HepG2 (cell line): ENCODE data around the gene ADAR. TPM values are rescaled to one million over a fixed set of nuclear protein-coding genes. Genes with fewer than 3 reads are reported as not detected.

Source experiments
- ATAC-seq: fragments of 200-7000 bp; cut with Tn5 transposase; 3 replicates; pipeline ENCODE4 v1.9.1; 2020; ENCODE audit warnings: mild to moderate bottlenecking, moderate library complexity
- BruUV-seq: library from RNA; stranded (reverse); fragments of 400-500 nt; replicated peaks from 2 replicates; lab custom pipeline; 2021; lab: Mats Ljungman, UMichigan
- CTCF ChIA-PET: fragments of 300-600 bp; formaldehyde crosslinking; extraction: SDS; loops from one replicate; lab custom pipeline; 2021; ENCODE audit warnings: low total read pairs, inconsistent platforms, low intra/inter-chr PET ratio; lab: Yijun Ruan, JAX
- POLR2A ChIA-PET: fragments of 350-600 bp; sonication (Branson Sonifier 250); formaldehyde crosslinking; loops from one replicate; lab custom pipeline; 2020; ENCODE audit warnings: antibody characterized with exemption, inconsistent platforms; lab: Yijun Ruan, JAX
- DNase-seq: peaks from one replicate; pipeline ENCODE4 v3.0.0-alpha.2; 2015; ENCODE audit warnings: low spot score
- FAIRE-seq: peaks from 3 replicates; lab custom pipeline; 2011; peaks lifted over from hg19 to GRCh38; lab: Jason Lieb, UNC
- H2AFZ ChIP-seq: one replicate; pipeline ENCODE4 v1.6.1; 2011; ENCODE audit warnings: low read length, inconsistent platforms
- H3K27ac ChIP-seq: fragments of 300-600 bp; 3 replicates; pipeline ENCODE4 v1.8.0; 2011; ENCODE audit warnings: mixed run types, mild to moderate bottlenecking, mixed read lengths, low read length, inconsistent platforms; ENCODE audit not compliant: insufficient read depth; ENCODE audit errors: extremely low read length
- H3K27me3 ChIP-seq, 2 experiments: fragments of 200-600 bp in 1 of 2; 2 replicates in 1 of 2; 3 replicates in 1 of 2; pipeline versions ENCODE4 v1.6.0 to v1.8.0; 2011; ENCODE audit warnings: low read length in 2 of 2, mild to moderate bottlenecking in 2 of 2, moderate library complexity in 2 of 2, inconsistent platforms in 1 of 2; ENCODE audit not compliant: insufficient read depth in 2 of 2, control insufficient read depth in 1 of 2
- H3K36me3 ChIP-seq, 2 experiments: fragments of 200-600 bp in 1 of 2; replicated peaks in 1 of 2; 2 replicates in 1 of 2; 3 replicates in 1 of 2; pipeline versions ENCODE4 v1.5.1 to v1.8.0; 2011; ENCODE audit warnings: low read length in 2 of 2, inconsistent platforms in 1 of 2; ENCODE audit not compliant: insufficient read depth in 2 of 2, control insufficient read depth in 1 of 2
- H3K4me1 ChIP-seq: 2 replicates; pipeline ENCODE4 v1.5.1; 2012; ENCODE audit warnings: low read length, inconsistent platforms; ENCODE audit not compliant: insufficient read depth
- H3K4me2 ChIP-seq: 2 replicates; pipeline ENCODE4 v1.6.0; 2011; ENCODE audit warnings: low read depth, low read length, inconsistent platforms
- H3K4me3 ChIP-seq, 3 experiments: fragments of 200-600 bp in 1 of 3; sonication (generic), shearing (Covaris generic) in 1 of 3; replicated peaks in 1 of 3; 2 replicates each; pipeline ENCODE4 v1.5.1; 2011 to 2016; ENCODE audit warnings: low read length in 3 of 3, inconsistent platforms in 2 of 3, low read depth in 2 of 3, mild to moderate bottlenecking in 2 of 3, control low read depth in 1 of 3, mixed read lengths in 1 of 3; ENCODE audit not compliant: insufficient read depth in 1 of 3
- H3K79me2 ChIP-seq: one replicate; pipeline ENCODE4 v1.6.1; 2011; ENCODE audit warnings: low read length, inconsistent platforms; ENCODE audit not compliant: insufficient read depth
- H3K9ac ChIP-seq: 2 replicates; pipeline ENCODE4 v1.6.0; 2011; ENCODE audit warnings: mild to moderate bottlenecking, low read depth, low read length, inconsistent platforms; ENCODE audit not compliant: insufficient read depth
- H3K9me3 ChIP-seq: 2 replicates; pipeline ENCODE4 v1.5.1; 2012; ENCODE audit warnings: mild to moderate bottlenecking, low read length
- H4K20me1 ChIP-seq: 2 replicates; pipeline ENCODE4 v1.6.0; 2011; ENCODE audit warnings: inconsistent platforms, mild to moderate bottlenecking, low read length, moderate library complexity; ENCODE audit not compliant: insufficient read depth
- CERS6 ChIP-seq: sonication (generic); formaldehyde crosslinking; IDR thresholded peaks from 2 replicates; pipeline ENCODE4 v1.5.0; 2020; ENCODE audit warnings: missing genetic modification reagents
- CREBL2 ChIP-seq: sonication (generic); formaldehyde crosslinking; IDR thresholded peaks from 2 replicates; pipeline ENCODE4 v1.8.1; 2023; ENCODE audit warnings: missing genetic modification reagents, mild to moderate bottlenecking, borderline replicate concordance
- CSRNP1 ChIP-seq: sonication (generic); formaldehyde crosslinking; IDR thresholded peaks from 2 replicates; pipeline ENCODE4 v1.8.1; 2023; ENCODE audit warnings: mild to moderate bottlenecking, missing genetic modification reagents
- LCORL ChIP-seq, 2 experiments: fragments of 450-650 bp in 1 of 2; sonication (generic) in 1 of 2; formaldehyde crosslinking in 1 of 2; IDR thresholded peaks; 2 replicates each; pipeline versions ENCODE4 v1.5.0 to v1.6.1; 2017 to 2020; ENCODE audit warnings: antibody characterized with exemption in 1 of 2, missing genetic modification reagents in 1 of 2
- MAFG ChIP-seq: sonication (generic); formaldehyde crosslinking; IDR thresholded peaks from 2 replicates; pipeline ENCODE4 v1.5.1; 2020; ENCODE audit warnings: mild to moderate bottlenecking, missing genetic modification reagents
- NFIB ChIP-seq: sonication (generic); formaldehyde crosslinking; IDR thresholded peaks from 2 replicates; pipeline ENCODE4 v1.9.0; 2021; ENCODE audit warnings: missing genetic modification reagents, mild to moderate bottlenecking, borderline replicate concordance
- NR2F1 ChIP-seq, 2 experiments: fragments of 450-650 bp in 1 of 2; formaldehyde crosslinking in 1 of 2; IDR thresholded peaks; 2 replicates each; pipeline versions ENCODE4 v1.5.0 to v1.6.1; 2016 to 2020; ENCODE audit warnings: mild to moderate bottlenecking in 1 of 2, missing compliant biosample characterization in 1 of 2, missing genetic modification reagents in 1 of 2, moderate library complexity in 1 of 2
- REPIN1 ChIP-seq: sonication (generic); formaldehyde crosslinking; IDR thresholded peaks from 2 replicates; pipeline ENCODE4 v1.8.0; 2022; ENCODE audit warnings: missing genetic modification reagents, low read depth, mild to moderate bottlenecking, borderline replicate concordance
- ZNF3 ChIP-seq: IDR thresholded peaks from 2 replicates; pipeline ENCODE4 v1.7.0; 2017; ENCODE audit warnings: inconsistent platforms
- ZNF44 ChIP-seq: sonication (generic); formaldehyde crosslinking; IDR thresholded peaks from 2 replicates; pipeline ENCODE4 v1.5.1; 2020; ENCODE audit warnings: mild to moderate bottlenecking, missing genetic modification reagents
- WGBS: methylation state at CpG from one replicate; pipeline ENCODE4 v1.1.6; 2017; ENCODE audit warnings: low lambda C conversion rate; 5-methylcytosine and 5-hydroxymethylcytosine counted together
- in situ Hi-C: cut with HindIII; loops from 2 replicates; pipeline ENCODE4 v1.10.0; 2017; ENCODE audit warnings: low pct_unique_long_range_greater_than_20kb; ENCODE audit not compliant: extremely low pct_ligation_motif_present
- intact Hi-C: fragments of 100-400 bp; cut with micrococcal nuclease; formaldehyde crosslinking; loops from one replicate; pipeline ENCODE4 v1.10.0; 2022; ENCODE audit not compliant: unreplicated experiment
- polyA plus RNA-seq, 8 experiments: library from polyadenylated mRNA; depleted of rRNA in 3 of 8; stranded (reverse) in 7 of 8; unstranded in 1 of 8; fragments of >200 nt; fragmentation: Illumina TruSeq in 4 of 8; extraction: Trizol in 4 of 8; gene quantifications; 2 replicates each; pipeline versions ENCODE4 v1.2.1 to v1.2.3, GENCODE V29; 2011 to 2016; ENCODE audit warnings: low read depth in 4 of 8, missing spikeins in 1 of 8, mixed read lengths in 1 of 8; ENCODE audit not compliant: insufficient read depth in 1 of 8
- total RNA-seq, 5 experiments: library from RNA; depleted of rRNA; stranded (reverse); fragments of >200 nt; fragmentation: Illumina TruSeq; extraction: Trizol; gene quantifications; 2 replicates each; pipeline ENCODE4 v1.2.3, GENCODE V29; 2016; ENCODE audit warnings: low read depth in 1 of 5
- TF ChIP-seq, protein P1 (sequence below): IDR thresholded peaks from 2 replicates; pipeline ENCODE4 v1.6.1; 2016; ENCODE audit warnings: mild to moderate bottlenecking
- TF ChIP-seq, protein P2 (sequence below): sonication (generic); formaldehyde crosslinking; IDR thresholded peaks from 2 replicates; pipeline ENCODE4 v1.5.0; 2020; ENCODE audit warnings: missing genetic modification reagents
- TF ChIP-seq, protein P3 (sequence below): sonication (generic); formaldehyde crosslinking; IDR thresholded peaks from 2 replicates; pipeline ENCODE4 v1.5.1; 2020; ENCODE audit warnings: missing genetic modification reagents, mild to moderate bottlenecking, borderline replicate concordance

Gene ADAR
- total and polyA plus RNA-seq, 2 of the 13 experiments (the other 11 are each of a cell fraction or from before 2014, with no cell fraction given), result 70.8 to 86.2 TPM

GRCh38 chr1:154611150-154611862 is 3.3 kb upstream of the ADAR start:
- no TSS peak for BruUV-seq
- no peaks in the 10 kb centered on the region; a peak in 1 of 5 replicates for H3K27me3 ChIP-seq
- DNase-seq (no peak), ATAC-seq (no peak), FAIRE-seq (no peak)
- peaks cover 44% of the 10 kb centered on the region for H3K4me1 ChIP-seq
- H3K9ac ChIP-seq, result no peak overlapping the region
- H2AFZ ChIP-seq, result no peak overlapping the region
- no peak overlapping the region for H3K27ac ChIP-seq
- H3K79me2 ChIP-seq, result peaks cover 85% of the 10 kb centered on the region
- in situ Hi-C loops (no loop called here), intact Hi-C loops (no loop called here)
- ChIA-PET CTCF (no interaction called here), POLR2A (interaction anchor here (0.6 to 1.4 kb wide), 2 partner anchors 15 to 16 kb away, joined by 3 to 5 read pairs; no protein-coding TSS in a partner anchor)
- 89% methylated on average over 10 of the region's 10 CpGs for WGBS
- H3K9me3 ChIP-seq, result no peaks in the 10 kb centered on the region
- 0 out of 5 replicates have a peak, but pooled peaks cover 0 to 2% of the 10 kb centered on the region in 2 experiments for H3K36me3 ChIP-seq
- no peak overlapping the region for H3K4me3 ChIP-seq
- H4K20me1 ChIP-seq, result peaks cover 35% of the 10 kb centered on the region
- no peak overlapping the region for H3K4me2 ChIP-seq
- TF ChIP-seq NFIB (CRISPR knock-in tag) (no peak), LCORL (IDR thresholded peaks at IDR 0.05) (no peak), LCORL (CRISPR knock-in tag; IDR thresholded peaks at IDR 0.05) (no peak), ZNF3 (no peak), NR2F1 (CRISPR knock-in tag; IDR thresholded peaks at IDR 0.05) (no peak), CSRNP1 (CRISPR knock-in tag) (no peak), CREBL2 (no peak), ZNF44 (CRISPR knock-in tag) (no peak), MAFG (CRISPR knock-in tag) (no peak), CERS6 (CRISPR knock-in tag) (no peak), REPIN1 (no peak)
- TF ChIP-seq, protein P1, sequence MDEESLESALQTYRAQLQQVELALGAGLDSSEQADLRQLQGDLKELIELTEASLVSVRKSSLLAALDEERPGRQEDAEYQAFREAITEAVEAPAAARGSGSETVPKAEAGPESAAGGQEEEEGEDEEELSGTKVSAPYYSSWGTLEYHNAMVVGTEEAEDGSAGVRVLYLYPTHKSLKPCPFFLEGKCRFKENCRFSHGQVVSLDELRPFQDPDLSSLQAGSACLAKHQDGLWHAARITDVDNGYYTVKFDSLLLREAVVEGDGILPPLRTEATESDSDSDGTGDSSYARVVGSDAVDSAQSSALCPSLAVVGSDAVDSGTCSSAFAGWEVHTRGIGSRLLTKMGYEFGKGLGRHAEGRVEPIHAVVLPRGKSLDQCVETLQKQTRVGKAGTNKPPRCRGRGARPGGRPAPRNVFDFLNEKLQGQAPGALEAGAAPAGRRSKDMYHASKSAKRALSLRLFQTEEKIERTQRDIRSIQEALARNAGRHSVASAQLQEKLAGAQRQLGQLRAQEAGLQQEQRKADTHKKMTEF (CRISPR knock-in tag), result no peak
- TF ChIP-seq, protein P2, sequence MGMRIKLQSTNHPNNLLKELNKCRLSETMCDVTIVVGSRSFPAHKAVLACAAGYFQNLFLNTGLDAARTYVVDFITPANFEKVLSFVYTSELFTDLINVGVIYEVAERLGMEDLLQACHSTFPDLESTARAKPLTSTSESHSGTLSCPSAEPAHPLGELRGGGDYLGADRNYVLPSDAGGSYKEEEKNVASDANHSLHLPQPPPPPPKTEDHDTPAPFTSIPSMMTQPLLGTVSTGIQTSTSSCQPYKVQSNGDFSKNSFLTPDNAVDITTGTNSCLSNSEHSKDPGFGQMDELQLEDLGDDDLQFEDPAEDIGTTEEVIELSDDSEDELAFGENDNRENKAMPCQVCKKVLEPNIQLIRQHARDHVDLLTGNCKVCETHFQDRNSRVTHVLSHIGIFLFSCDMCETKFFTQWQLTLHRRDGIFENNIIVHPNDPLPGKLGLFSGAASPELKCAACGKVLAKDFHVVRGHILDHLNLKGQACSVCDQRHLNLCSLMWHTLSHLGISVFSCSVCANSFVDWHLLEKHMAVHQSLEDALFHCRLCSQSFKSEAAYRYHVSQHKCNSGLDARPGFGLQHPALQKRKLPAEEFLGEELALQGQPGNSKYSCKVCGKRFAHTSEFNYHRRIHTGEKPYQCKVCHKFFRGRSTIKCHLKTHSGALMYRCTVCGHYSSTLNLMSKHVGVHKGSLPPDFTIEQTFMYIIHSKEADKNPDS, result no peak
- TF ChIP-seq, protein P3, sequence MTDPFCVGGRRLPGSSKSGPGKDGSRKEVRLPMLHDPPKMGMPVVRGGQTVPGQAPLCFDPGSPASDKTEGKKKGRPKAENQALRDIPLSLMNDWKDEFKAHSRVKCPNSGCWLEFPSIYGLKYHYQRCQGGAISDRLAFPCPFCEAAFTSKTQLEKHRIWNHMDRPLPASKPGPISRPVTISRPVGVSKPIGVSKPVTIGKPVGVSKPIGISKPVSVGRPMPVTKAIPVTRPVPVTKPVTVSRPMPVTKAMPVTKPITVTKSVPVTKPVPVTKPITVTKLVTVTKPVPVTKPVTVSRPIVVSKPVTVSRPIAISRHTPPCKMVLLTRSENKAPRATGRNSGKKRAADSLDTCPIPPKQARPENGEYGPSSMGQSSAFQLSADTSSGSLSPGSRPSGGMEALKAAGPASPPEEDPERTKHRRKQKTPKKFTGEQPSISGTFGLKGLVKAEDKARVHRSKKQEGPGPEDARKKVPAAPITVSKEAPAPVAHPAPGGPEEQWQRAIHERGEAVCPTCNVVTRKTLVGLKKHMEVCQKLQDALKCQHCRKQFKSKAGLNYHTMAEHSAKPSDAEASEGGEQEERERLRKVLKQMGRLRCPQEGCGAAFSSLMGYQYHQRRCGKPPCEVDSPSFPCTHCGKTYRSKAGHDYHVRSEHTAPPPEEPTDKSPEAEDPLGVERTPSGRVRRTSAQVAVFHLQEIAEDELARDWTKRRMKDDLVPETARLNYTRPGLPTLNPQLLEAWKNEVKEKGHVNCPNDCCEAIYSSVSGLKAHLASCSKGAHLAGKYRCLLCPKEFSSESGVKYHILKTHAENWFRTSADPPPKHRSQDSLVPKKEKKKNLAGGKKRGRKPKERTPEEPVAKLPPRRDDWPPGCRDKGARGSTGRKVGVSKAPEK, result no peak
